ENCODE measurements around the gene CLUH. TPM values are rescaled to one million over a fixed set of nuclear protein-coding genes. Genes with fewer than 3 reads are reported as not detected.

Gene CLUH, protein sequence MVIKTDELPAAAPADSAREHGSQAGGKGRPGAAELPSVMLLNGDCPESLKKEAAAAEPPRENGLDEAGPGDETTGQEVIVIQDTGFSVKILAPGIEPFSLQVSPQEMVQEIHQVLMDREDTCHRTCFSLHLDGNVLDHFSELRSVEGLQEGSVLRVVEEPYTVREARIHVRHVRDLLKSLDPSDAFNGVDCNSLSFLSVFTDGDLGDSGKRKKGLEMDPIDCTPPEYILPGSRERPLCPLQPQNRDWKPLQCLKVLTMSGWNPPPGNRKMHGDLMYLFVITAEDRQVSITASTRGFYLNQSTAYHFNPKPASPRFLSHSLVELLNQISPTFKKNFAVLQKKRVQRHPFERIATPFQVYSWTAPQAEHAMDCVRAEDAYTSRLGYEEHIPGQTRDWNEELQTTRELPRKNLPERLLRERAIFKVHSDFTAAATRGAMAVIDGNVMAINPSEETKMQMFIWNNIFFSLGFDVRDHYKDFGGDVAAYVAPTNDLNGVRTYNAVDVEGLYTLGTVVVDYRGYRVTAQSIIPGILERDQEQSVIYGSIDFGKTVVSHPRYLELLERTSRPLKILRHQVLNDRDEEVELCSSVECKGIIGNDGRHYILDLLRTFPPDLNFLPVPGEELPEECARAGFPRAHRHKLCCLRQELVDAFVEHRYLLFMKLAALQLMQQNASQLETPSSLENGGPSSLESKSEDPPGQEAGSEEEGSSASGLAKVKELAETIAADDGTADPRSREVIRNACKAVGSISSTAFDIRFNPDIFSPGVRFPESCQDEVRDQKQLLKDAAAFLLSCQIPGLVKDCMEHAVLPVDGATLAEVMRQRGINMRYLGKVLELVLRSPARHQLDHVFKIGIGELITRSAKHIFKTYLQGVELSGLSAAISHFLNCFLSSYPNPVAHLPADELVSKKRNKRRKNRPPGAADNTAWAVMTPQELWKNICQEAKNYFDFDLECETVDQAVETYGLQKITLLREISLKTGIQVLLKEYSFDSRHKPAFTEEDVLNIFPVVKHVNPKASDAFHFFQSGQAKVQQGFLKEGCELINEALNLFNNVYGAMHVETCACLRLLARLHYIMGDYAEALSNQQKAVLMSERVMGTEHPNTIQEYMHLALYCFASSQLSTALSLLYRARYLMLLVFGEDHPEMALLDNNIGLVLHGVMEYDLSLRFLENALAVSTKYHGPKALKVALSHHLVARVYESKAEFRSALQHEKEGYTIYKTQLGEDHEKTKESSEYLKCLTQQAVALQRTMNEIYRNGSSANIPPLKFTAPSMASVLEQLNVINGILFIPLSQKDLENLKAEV (N-terminal part only)
- total RNA-seq (53.1 and 78.8 TPM in 2 replicates), polyA plus RNA-seq (54.2 and 64.6 TPM in 2 replicates), polyA minus RNA-seq (42.2 and 53.4 TPM in 2 replicates)
- total RNA-seq (2013): 15.7 TPM

DNA sequence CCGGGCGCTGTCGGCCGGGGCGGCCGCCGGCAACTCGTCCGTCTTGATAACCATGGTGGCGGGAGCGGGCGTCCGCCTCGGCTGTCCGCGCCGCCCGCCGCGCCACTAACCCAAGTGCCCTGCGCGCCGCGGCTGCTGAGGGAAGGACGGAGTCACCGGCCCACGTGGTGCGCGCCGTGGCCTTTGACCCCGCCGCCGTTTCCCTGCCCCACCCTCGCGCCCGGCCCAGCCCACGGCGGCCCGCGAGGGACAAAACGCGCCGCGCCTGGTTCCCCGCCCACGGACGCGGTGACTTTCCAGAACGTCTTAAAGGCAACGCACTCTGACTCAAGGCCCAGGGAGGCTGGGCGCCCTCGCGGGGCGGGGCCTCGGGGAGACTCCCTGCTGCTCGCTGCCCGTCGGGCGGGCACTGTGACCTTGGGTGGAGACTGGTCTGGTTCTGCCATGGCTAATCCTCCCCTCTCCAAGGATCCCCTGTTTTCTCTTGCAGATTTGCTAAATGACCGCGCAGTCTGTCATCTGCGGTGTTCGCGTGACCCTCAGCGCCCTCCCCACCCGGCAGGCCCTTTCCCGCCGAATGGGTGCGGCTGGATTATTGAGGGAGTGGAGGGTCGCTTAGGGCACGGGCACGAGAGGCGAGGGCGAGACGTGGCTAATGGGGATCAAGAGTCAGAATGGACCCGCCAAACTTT is at the start of gene CLUH:
CLUH (minus strand) TSS at position 157 of the 692 bp plus-strand sequence; CDS start at position 54, 103 bp downstream.
- Histone ChIP-seq H3K27me3 (replicated peaks in 1 of 4; ENCODE audit: control extremely low read depth in 1 of 4, control insufficient read depth in 3 of 4, insufficient read depth in 4 of 4, low read length in 3 of 4) (no peaks in the 10 kb centered on the region), H3K9ac (ENCODE audit: low read length) (peak within 1 kb of the TSS; percentile 83), H3K27ac (ENCODE audit: low read length in 2 of 2) (peak within 1 kb of the TSS; percentile 46 to 69), H3K36me3 (replicated peaks in 1 of 2; ENCODE audit: control extremely low read depth in 1 of 2, control insufficient read depth in 1 of 2, extremely low read depth in 1 of 2, insufficient read depth in 2 of 2, low read length in 1 of 2) (no peaks in the 10 kb centered on the region), H3K9me3 (ENCODE audit: control extremely low read depth in 1 of 3, control insufficient read depth in 2 of 3, insufficient read depth in 1 of 3, low read length in 2 of 3) (no peaks in the 10 kb centered on the region), H3K4me3 (ENCODE audit: control extremely low read depth in 1 of 5, extremely low read depth in 1 of 5, insufficient read depth in 1 of 5, low read depth in 2 of 5, low read length in 4 of 5) (peak within 1 kb of the TSS; percentile 22 to 95 (median 58)), H4K20me1 (ENCODE audit: control insufficient read depth, insufficient read depth, low read length, poor library complexity, severe bottlenecking) (peaks cover 44% of the 10 kb centered on the region), H3K4me2 (replicated peaks; ENCODE audit: low read depth, low read length, poor library complexity, severe bottlenecking) (peak within 1 kb of the TSS; percentile 95), H3K79me2 (ENCODE audit: control insufficient read depth, insufficient read depth, low read length) (peaks cover 53% of the 10 kb centered on the region), H2AFZ (ENCODE audit: insufficient read depth, low read depth, low read length, poor library complexity, severe bottlenecking) (peak within 1 kb of the TSS; percentile 99), H3K4me1 (ENCODE audit: control insufficient read depth in 2 of 2, insufficient read depth in 2 of 2, low read length in 2 of 2) (peaks cover 29 to 50% of the 10 kb centered on the region in 2 donors)
- 1% methylated on average over 71 of the region's 76 CpGs for WGBS (ENCODE audit: insufficient coverage)
- ChIA-PET POLR2A (no interaction called here), CTCF (no interaction called here)
- intact Hi-C loops (cut with micrococcal nuclease): loop anchor here (1.0 to 5.0 kb wide), 4 partner anchors 116 to 374 kb away; partner anchors contain the start of genes SGSM2 and TSR1
- DNase-seq: peak; percentile 98
- ATAC-seq (ENCODE audit: low read depth): peak; percentile 88
- Mint-ChIP-seq H3K27ac (peak within 1 kb of the TSS; percentile 90), H3K27me3 (no peaks in the 10 kb centered on the region), H3K4me3 (peak within 1 kb of the TSS; percentile 93), H3K9me3 (ENCODE audit: insufficient read depth) (no peaks in the 10 kb centered on the region), H3K4me1 (peaks cover 39% of the 10 kb centered on the region)
- TF ChIP-seq, protein P1, sequence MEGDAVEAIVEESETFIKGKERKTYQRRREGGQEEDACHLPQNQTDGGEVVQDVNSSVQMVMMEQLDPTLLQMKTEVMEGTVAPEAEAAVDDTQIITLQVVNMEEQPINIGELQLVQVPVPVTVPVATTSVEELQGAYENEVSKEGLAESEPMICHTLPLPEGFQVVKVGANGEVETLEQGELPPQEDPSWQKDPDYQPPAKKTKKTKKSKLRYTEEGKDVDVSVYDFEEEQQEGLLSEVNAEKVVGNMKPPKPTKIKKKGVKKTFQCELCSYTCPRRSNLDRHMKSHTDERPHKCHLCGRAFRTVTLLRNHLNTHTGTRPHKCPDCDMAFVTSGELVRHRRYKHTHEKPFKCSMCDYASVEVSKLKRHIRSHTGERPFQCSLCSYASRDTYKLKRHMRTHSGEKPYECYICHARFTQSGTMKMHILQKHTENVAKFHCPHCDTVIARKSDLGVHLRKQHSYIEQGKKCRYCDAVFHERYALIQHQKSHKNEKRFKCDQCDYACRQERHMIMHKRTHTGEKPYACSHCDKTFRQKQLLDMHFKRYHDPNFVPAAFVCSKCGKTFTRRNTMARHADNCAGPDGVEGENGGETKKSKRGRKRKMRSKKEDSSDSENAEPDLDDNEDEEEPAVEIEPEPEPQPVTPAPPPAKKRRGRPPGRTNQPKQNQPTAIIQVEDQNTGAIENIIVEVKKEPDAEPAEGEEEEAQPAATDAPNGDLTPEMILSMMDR (IDR thresholded peaks at IDR 0.05): no peak
- no peak for TF ChIP-seq EZH2 (IDR thresholded peaks at IDR 0.05; ENCODE audit: borderline replicate concordance, insufficient read depth, low read depth, low read length, poor library complexity, severe bottlenecking)

All from B cell (primary cell).